Midbrain (tissue), 1 donor: Measurements from ENCODE around the gene THOP1.

Experiments
- DNase-seq: peaks from one replicate; lab custom pipeline; 2025; lab: John Stamatoyannopoulos, UW

Gene THOP1

GRCh38 chr19:2804156-2805004 lies 19.1 kb downstream of the THOP1 start:
- no peak for DNase-seq

DNA sequence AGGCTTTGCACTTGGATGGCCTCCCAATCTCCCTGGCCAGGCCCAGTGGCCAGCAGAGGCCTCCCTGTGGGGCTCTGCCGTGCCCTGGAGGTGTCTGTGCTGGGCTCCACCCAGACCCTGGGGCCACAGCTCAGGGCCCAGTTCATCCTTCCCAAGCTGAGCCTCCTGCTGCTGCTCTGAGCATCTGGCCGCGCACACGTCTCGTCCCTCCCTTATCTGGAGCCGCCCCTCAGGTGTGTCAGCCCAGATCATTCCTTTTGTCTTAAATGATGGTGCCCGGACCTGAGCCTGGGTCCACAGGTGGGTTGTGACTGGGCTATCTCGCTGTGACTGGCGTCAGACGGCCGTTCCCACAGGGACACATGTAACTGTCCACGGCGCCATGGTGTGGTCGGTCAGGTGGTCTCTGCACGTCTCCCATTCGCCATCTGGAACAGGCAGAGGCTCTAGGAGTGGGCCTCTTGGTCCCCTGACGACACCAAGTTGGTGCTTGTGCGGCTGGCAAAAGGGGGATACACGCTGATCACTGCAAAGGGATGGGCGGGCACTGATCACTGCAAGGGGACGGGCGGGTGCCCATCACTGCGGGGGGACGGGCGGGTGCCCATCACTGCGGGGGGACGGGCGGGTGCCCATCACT lies 20.1 kb downstream of the THOP1 start:
- no peak for DNase-seq

DNA sequence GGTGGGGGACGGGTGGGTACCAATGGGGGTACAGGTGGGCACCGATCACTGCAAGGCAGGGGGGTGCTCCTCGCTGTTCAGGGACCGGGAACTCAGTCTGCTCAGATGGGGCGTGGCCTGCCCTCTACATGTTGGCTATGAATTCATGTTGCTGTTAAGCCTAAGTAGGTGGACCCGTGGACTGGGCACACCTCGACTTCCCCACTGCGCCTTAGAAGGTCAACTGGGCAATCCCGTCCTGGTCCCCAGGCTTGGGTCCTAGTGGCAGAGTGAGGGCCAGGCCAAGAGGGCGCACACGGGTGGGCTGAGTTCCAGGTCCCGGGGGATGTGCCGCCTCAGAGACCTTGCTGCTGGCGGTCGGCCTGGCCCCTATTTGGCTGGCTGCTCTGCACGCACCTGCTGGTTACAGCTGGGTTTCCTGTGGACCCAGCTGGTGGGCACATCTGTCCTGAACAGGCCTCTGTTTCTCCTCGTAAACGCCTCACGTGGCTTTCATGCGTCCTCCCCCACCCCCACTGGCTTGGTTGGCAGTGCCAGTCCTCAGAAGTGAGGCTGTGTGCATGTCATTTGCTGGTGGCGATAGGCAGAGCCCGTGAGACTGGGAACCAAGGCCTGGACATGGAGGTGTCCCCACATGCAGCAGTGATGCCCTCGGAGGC lies 20.8 kb downstream of the THOP1 start:
- DNase-seq, result no peak

- no peak for DNase-seq
These were observed 21.6 kb downstream of the THOP1 start for GRCh38 chr19:2806736-2807378.

GRCh38 chr19:2807379-2808128 lies 22.3 kb downstream of the THOP1 start:
- DNase-seq, result no peak

- no peak for DNase-seq
These were observed 23.0 kb downstream of the THOP1 start for GRCh38 chr19:2808129-2808941.

- no peak for DNase-seq
These were observed 24.3 kb downstream of the THOP1 start for GRCh38 chr19:2809387-2810140.

GRCh38 chr19:2810141-2811091 lies 25.1 kb downstream of the THOP1 start:
- DNase-seq, result no peak

DNA sequence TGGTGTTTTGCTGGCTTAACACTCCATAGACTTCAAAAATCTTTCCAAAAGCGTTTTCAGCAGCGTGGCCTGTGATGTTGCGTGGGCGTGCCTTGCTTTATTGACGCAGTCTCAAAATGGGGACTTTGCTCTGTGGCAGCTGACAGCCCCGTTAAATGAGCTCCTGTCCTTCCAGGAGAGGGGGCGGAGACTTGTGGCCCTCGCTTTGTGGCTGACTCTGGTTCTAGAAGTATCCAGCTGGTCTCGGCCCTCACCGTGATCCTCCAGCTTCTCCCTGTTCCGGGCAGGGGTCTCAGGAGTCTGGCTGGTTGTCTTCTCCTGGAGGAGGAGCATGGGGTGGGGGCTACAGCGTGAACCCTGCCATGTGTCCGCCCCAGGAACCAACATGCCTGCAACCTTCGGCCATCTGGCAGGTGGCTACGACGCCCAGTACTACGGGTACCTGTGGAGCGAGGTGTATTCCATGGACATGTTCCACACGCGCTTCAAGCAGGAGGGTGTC lies 26.0 kb downstream of the THOP1 start:
- no peak for DNase-seq

GRCh38 chr19:2811735-2812413 lies 26.6 kb downstream of the THOP1 start:
- no peak for DNase-seq

DNA sequence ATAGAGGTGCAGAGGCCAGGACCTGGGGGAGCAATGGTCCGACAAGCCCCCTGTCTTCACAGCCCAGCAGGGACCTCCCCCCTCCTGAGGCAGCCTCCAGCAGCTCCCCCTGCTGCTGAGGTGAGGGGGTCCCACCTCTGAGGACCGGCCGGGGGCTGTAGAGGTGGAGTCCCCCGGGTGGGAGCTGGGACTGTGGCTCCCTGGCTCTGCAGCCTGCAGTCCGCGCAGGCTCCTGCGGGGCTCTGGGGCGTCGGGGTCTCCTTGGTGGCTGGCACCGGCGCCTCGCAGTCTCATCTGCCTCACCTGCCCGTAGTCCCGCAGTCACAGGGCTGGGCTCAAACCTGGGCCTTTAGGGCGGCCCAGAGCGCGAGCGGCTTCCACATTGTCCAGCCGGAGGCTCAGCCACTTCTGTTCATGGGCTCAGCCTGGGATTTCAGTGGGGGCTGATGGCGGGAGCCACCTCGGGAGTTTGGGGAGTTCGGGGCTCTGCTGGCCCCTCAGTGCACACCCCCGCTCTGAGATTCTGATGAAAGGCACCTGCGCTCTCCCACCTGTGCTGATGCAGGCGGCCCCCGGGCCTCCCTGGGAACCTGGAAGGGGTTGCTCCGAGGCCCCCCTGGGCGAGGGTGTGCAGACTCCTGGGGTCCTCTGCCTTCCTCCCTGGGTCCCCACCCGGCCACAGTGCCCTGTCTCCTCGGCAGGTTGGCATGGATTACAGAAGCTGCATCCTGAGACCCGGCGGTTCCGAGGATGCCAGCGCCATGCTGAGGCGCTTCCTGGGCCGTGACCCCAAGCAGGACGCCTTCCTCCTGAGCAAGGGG lies 27.3 kb downstream of the THOP1 start:
- no peak for DNase-seq

DNA sequence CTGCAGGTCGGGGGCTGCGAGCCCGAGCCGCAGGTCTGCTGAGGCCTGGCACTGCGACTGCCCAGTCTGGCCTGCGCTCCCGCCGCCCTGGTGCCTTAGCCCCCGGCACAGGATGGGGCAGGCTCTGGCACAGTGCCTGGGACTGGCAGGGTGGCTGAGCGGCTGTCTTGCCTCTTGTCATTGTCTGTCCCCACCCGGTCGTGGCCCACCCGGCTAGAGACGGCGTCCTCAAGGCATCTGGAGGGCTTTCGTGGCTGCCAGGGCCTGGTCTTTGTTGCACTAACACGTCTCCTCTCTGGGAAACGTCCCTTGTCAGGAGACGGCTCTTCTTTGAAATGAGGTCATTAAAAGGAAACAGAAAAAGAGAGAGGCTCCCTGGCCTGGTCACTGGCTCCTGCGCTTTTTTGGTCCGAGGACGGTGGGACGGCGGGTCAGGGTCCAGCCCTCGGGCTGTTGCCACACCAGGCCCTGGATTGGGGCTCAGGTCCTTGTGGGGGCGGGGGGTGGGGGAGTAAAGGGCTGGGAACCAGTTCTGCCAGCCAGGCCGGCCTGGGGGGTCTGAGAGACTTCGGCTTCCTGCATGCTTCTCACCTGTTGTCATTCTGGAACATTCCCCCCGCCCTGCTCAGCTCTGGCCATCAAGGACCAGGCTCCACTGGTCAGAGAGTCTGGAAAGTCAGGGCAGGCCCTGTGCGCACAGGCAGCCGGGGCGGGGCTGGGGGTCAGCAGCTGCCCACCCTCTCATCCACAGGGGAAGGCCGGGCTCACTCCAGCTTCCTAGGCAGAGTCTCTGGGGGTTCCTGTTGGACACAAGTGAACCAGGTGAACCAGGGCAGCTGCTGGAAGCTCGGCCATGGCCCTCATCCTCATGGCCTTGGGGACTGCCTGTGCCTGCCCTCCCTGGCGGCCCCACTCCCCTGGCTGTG lies 28.2 kb downstream of the THOP1 start:
- DNase-seq, result no peak

GRCh38 chr19:2814426-2814825 lies 29.1 kb downstream of the THOP1 start:
- DNase-seq, result no peak

GRCh38 chr19:2815191-2815614 lies 29.9 kb downstream of the THOP1 start:
- DNase-seq, result no peak

DNA sequence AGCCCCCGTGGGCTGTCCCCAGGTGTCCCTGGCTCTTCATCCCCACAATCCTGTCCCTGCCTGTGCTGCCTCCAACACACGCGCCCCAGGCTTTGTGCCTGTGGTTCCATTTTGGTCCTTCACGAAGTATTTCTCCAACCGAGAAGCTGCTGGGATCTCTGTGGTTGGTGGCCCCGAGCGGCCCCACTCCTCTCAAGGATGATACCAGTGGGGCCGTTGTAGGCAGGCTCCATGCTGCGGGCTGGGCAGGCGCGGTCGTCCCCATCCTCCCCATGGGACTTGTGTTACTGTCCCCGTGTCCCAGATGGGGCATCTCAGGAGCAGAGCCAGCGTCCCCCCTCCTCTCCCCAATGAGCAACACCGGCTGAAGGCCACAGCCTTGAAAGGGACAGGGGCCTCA lies 30.6 kb downstream of the THOP1 start:
- no peak for DNase-seq

- no peak for DNase-seq
These were observed 31.3 kb downstream of the THOP1 start for GRCh38 chr19:2816641-2817040.
